SK-N-MC (cell line): ENCODE data around the gene POP4.

Source experiments
- EZH2 ChIP-seq: fragments of 200-600 bp; sonication (generic); IDR thresholded peaks from one replicate; pipeline ENCODE4 v1.6.1; 2017; ENCODE audit warnings: antibody characterized with exemption
- POLR2AphosphoS5 ChIP-seq: IDR thresholded peaks from 2 replicates; pipeline ENCODE4 v1.6.1; 2012; ENCODE audit warnings: mild to moderate bottlenecking, low read depth, low read length, borderline replicate concordance

DNA sequence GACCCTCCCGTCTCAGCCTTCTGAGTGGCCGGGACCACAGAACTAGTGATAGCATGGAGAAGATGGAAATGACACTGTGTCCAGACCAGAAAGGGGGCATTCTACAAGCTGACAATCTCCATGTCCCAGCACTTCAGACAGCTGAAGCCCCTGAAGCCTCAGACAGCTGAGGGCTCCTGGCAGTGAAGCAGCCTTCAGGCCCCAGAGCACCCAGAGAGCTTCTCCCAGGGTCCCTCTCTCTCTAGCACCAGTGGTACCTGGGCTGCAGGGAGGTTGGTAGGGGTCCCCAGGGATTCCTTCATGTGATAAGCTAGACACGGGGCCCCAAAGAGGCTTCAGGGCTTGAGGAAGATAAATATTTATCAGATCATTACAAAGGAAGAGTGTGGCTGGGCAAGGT lies 7.6 kb upstream of the POP4 start:
- TF ChIP-seq POLR2AphosphoS5 (no peak), EZH2 (no peak)
